ENCODE data around the gene MBOAT1. TPM values are rescaled to one million over a fixed set of nuclear protein-coding genes. Genes with fewer than 3 reads are reported as not detected.

Gene MBOAT1
- polyA plus RNA-seq, 3 donors = 6.8 to 59.1 (median 8.1) TPM

DNA sequence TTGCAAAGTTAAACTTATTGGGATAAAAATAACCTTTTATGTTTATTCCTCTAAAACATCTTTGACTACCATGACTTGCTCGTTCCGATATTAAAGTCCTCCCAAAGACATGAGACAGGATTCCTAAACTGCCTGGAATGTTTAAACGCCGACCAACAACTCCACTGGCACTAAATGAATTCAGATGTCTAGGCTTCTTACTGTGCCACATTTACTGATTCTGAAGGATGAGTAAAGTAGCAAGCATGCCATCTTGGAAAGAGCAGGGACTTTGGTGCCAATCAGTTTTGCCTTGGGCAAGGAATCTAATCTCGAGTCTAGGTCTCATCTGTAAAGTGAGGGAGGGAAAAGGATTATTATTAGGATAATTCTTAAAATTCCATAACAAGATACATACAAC is 25.3 kb downstream of the MBOAT1 start:
- H3K27ac Mint-ChIP-seq = no peak overlapping the region

DNA sequence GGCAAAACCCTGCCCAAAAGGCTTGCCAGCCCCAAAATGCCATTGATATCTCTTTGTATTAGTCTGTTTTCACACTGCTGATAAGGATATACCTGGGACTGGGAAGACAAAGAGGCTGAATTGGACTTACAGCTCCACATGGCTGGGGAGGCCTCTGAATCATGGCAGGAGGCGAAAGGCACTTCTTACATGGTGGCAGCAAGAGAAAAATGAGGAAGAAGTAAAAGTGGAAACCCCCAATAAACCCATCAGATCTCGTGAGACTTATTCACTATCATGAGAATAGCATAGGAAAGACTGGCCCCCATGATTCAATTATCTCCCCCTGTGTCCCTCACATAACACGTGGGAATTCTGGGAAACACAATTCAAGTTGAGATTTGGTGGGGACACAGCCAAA is 28.6 kb downstream of the MBOAT1 start:
- Histone ChIP-seq H3K4me1 (ENCODE audit: control insufficient read depth in 1 of 2, insufficient read depth in 2 of 2, low read length in 2 of 2) (peaks cover 0 to 10% of the 10 kb centered on the region in 2 donors), H4K20me1 (ENCODE audit: insufficient read depth, low read length) (peaks cover 83% of the 10 kb centered on the region), H3K9ac (ENCODE audit: insufficient read depth, low read length, poor library complexity, severe bottlenecking) (no peak overlapping the region), H3K4me2 (replicated peaks; ENCODE audit: extremely low read depth, low read length, poor library complexity, severe bottlenecking) (no peak overlapping the region), H3K36me3 (replicated peaks in 1 of 2; ENCODE audit: control insufficient read depth in 1 of 2, insufficient read depth in 2 of 2, low read length in 2 of 2) (peaks cover 5 to 50% of the 10 kb centered on the region in 2 donors), H3K27ac (ENCODE audit: low read depth in 1 of 2, low read length in 2 of 2) (peak overlapping the region in 1 of 2 donors; percentile 29), H3K4me3 (replicated peaks in 1 of 3; ENCODE audit: low read depth in 2 of 3, low read length in 3 of 3) (no peak overlapping the region), H2AFZ (ENCODE audit: insufficient read depth, low read depth, low read length, poor library complexity, severe bottlenecking) (no peak overlapping the region), H3K9me3 (replicated peaks in 1 of 2; ENCODE audit: control insufficient read depth in 1 of 2, insufficient read depth in 1 of 2, low read length in 2 of 2) (no peaks in the 10 kb centered on the region), H3K79me2 (ENCODE audit: insufficient read depth, low read length) (peaks cover 92% of the 10 kb centered on the region), H3K27me3 (ENCODE audit: control insufficient read depth in 2 of 2, insufficient read depth in 2 of 2, low read length in 2 of 2) (no peaks in the 10 kb centered on the region)
- no CpG with 5 or more reads among the region's 3 CpGs for WGBS (ENCODE audit: insufficient coverage)
- DNase-seq = peak in 1 of 3 donors; percentile 59
- intact Hi-C loops (cut with micrococcal nuclease) = no loop called here
- Mint-ChIP-seq H3K4me3 (no peak overlapping the region), H3K27me3 (ENCODE audit: low read depth in 3 of 3) (peaks cover 0 to 5% (median 1%) of the 10 kb centered on the region in 3 donors), H3K36me3 (peaks cover 50 to 69% of the 10 kb centered on the region in 2 donors), H3K9me3 (peaks cover 0 to 9% (median 5%) of the 10 kb centered on the region in 7 donors), H3K4me1 (peaks cover 19% of the 10 kb centered on the region), H3K27ac (peak overlapping the region in 2 of 7 donors; percentile 20 to 37)
- TF ChIP-seq, protein P1, sequence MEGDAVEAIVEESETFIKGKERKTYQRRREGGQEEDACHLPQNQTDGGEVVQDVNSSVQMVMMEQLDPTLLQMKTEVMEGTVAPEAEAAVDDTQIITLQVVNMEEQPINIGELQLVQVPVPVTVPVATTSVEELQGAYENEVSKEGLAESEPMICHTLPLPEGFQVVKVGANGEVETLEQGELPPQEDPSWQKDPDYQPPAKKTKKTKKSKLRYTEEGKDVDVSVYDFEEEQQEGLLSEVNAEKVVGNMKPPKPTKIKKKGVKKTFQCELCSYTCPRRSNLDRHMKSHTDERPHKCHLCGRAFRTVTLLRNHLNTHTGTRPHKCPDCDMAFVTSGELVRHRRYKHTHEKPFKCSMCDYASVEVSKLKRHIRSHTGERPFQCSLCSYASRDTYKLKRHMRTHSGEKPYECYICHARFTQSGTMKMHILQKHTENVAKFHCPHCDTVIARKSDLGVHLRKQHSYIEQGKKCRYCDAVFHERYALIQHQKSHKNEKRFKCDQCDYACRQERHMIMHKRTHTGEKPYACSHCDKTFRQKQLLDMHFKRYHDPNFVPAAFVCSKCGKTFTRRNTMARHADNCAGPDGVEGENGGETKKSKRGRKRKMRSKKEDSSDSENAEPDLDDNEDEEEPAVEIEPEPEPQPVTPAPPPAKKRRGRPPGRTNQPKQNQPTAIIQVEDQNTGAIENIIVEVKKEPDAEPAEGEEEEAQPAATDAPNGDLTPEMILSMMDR (IDR thresholded peaks at IDR 0.05) = no peak

More for the DNA sequence above, 25.3 kb downstream of the MBOAT1 start:
- H3K36me3 ChIP-seq (replicated peaks in 1 of 2; ENCODE audit: control insufficient read depth in 1 of 2, insufficient read depth in 2 of 2, low read length in 2 of 2) = peaks cover 5 to 66% of the 10 kb centered on the region in 2 donors
- Mint-ChIP-seq H3K36me3 (peaks cover 51 to 63% of the 10 kb centered on the region in 2 donors), H3K4me3 (no peak overlapping the region), H3K9me3 (peaks cover 0 to 11% (median 7%) of the 10 kb centered on the region in 7 donors), H3K4me1 (peaks cover 7% of the 10 kb centered on the region), H3K27me3 (ENCODE audit: low read depth in 3 of 3) (peaks cover 0 to 1% (median 0%) of the 10 kb centered on the region in 3 donors)
- H3K9me3 ChIP-seq (replicated peaks in 1 of 2; ENCODE audit: control insufficient read depth in 1 of 2, insufficient read depth in 1 of 2, low read length in 2 of 2) = no peaks in the 10 kb centered on the region
- H3K4me1 ChIP-seq (ENCODE audit: control insufficient read depth in 1 of 2, insufficient read depth in 2 of 2, low read length in 2 of 2) = no peaks in the 10 kb centered on the region
- no peak overlapping the region for H3K4me2 ChIP-seq (replicated peaks; ENCODE audit: extremely low read depth, low read length, poor library complexity, severe bottlenecking)
- TF ChIP-seq, protein P1 (IDR thresholded peaks at IDR 0.05) = no peak
- H4K20me1 ChIP-seq (ENCODE audit: insufficient read depth, low read length) = peaks cover 92% of the 10 kb centered on the region
- no peaks in the 10 kb centered on the region for H3K27me3 ChIP-seq (ENCODE audit: control insufficient read depth in 2 of 2, insufficient read depth in 2 of 2, low read length in 2 of 2)
- no peak overlapping the region for H3K4me3 ChIP-seq (replicated peaks in 1 of 3; ENCODE audit: low read depth in 2 of 3, low read length in 3 of 3)
- peaks cover 96% of the 10 kb centered on the region for H3K79me2 ChIP-seq (ENCODE audit: insufficient read depth, low read length)
- 100% methylated on average over 4 of the region's 5 CpGs for WGBS (ENCODE audit: insufficient coverage)
- H2AFZ ChIP-seq (ENCODE audit: insufficient read depth, low read depth, low read length, poor library complexity, severe bottlenecking) = no peak overlapping the region
- no peak overlapping the region for H3K9ac ChIP-seq (ENCODE audit: insufficient read depth, low read length, poor library complexity, severe bottlenecking)
- H3K27ac ChIP-seq (ENCODE audit: low read depth in 1 of 2, low read length in 2 of 2) = no peak overlapping the region
- no peak for DNase-seq
- intact Hi-C loops (cut with micrococcal nuclease) = no loop called here
